ENCODE results near the gene STXBP6.

The STXBP6 gene

DNA sequence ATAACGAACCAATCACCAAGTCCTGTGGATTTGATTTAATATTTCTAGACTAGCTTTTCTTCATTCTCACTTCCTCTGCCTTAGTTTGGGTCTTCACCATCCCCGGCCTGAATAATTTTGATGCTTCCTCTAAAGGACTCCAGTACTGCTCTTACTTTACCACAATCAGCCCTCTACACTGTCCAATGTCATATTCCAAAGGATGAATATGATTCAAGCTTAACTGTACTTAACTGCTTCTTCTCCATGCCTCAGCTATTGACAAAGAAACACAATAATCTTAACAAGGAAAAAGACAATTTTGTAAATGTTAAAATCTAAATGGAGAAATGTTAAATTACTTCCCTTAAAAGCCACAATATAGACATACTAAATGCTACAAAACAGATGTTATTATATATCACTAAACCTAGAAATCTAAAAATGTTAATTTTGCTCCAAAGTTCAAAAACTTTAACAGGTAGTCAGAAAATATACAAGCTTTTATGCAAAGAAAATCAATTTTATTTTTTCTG, 70.2 kb downstream of the STXBP6 start:
- CTCF ChIA-PET: no interaction called here
- DNase-seq (ENCODE audit: low read depth, low spot score): no peak
- POLR2A ChIA-PET: no interaction called here
- no peak for TF ChIP-seq CTCF (IDR thresholded peaks at IDR 0.05; ENCODE audit: insufficient read depth, low read length, missing control alignments)
- H3K4me3 ChIP-seq (ENCODE audit: low read depth, low read length): no peak overlapping the region

GRCh38 chr14:24978862-24979724, 70.9 kb downstream of the STXBP6 start:
- CTCF ChIA-PET: no interaction called here
- POLR2A ChIA-PET: no interaction called here
- no peak for TF ChIP-seq CTCF (IDR thresholded peaks at IDR 0.05; ENCODE audit: insufficient read depth, low read length, missing control alignments)
- no peak overlapping the region for H3K4me3 ChIP-seq (ENCODE audit: low read depth, low read length)
- DNase-seq (ENCODE audit: low read depth, low spot score): no peak

DNA sequence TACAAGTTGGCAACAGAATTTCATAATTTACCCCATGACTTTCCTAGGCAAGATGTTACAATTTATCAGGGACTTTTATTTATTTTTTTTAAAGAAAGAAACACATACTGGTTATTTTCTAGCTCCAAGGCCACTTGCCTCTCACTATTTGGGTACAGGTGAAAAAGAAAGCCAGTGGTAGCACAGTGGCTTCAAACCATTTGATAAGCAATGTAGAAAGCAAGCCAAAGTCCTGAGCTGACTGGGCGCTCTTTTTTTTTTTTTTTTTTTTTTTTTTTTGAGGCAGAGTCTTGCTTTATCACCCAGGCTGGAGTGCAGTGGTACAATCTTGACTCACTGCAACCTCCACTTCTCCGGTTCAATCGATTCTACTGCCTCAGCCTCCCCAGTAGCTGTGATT, 73.3 kb downstream of the STXBP6 start:
- H3K4me3 ChIP-seq (ENCODE audit: low read depth, low read length): no peak overlapping the region
- CTCF ChIA-PET: no interaction called here
- POLR2A ChIA-PET: no interaction called here
- no peak for TF ChIP-seq CTCF (IDR thresholded peaks at IDR 0.05; ENCODE audit: insufficient read depth, low read length, missing control alignments)
- DNase-seq (ENCODE audit: low read depth, low spot score): no peak

DNA sequence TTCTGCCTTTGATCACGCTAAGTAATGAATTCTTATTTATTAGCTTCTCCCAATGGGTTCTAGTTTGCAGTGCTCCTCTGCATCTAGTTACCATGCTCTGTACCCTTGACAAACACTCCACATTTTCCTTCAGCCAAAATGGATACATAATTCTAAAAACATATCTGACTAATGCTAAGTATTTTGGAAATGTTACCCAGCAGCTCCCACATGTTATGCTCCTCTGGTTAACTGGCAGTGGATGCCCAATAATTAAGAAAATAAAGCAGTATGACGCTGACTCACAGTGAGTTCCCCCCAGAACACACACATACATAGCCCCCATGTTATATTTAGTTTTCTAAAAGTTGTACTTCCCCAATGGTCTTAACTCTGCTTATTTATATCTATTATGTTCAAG, 74.6 kb downstream of the STXBP6 start:
- POLR2A ChIA-PET: no interaction called here

DNA sequence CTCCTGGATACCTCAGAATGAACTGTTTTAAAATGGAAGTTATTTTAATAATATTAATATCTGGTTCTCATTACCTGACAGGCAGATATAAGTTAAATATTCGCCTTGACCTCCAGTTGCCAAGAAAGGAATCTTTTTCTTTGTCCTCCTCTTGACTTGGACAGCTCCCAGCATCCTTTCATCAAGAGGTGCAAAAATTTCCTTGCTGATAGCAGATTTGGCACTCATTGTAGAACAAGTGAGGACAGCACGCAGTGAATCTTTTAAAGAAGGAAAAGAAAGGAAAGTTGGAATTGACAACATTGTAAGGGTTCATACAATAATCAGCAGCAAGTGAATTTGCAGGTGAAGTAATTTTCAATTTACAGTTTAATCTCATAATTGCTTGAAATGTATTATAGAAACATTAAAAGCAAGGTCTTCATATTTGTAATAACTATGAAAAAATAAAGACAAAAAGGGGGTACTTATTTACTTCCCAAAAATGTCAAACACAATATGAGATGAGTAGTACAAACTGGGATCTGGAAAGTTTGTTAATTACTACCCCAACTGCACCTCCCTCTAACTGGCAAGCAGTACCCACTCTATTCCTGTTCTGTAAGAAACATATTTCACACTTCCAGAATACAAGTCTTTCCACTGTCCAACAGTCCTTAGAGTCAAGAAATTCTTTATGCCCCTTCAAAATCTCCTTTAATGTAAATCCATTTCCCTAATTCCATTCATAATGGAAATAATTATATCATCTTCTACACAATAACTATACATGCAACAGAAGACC, 75.2 kb downstream of the STXBP6 start:
- ChIA-PET CTCF (no interaction called here), POLR2A (no interaction called here)
- DNase-seq (ENCODE audit: low read depth, low spot score): no peak
- TF ChIP-seq CTCF (IDR thresholded peaks at IDR 0.05; ENCODE audit: insufficient read depth, low read length, missing control alignments): no peak
- H3K4me3 ChIP-seq (ENCODE audit: low read depth, low read length): no peak overlapping the region

More for the DNA sequence above, 74.6 kb downstream of the STXBP6 start:
- no peak overlapping the region for H3K4me3 ChIP-seq (ENCODE audit: low read depth, low read length)
- CTCF ChIA-PET: no interaction called here
- no peak for DNase-seq (ENCODE audit: low read depth, low spot score)
- TF ChIP-seq CTCF (IDR thresholded peaks at IDR 0.05; ENCODE audit: insufficient read depth, low read length, missing control alignments): no peak

DNA sequence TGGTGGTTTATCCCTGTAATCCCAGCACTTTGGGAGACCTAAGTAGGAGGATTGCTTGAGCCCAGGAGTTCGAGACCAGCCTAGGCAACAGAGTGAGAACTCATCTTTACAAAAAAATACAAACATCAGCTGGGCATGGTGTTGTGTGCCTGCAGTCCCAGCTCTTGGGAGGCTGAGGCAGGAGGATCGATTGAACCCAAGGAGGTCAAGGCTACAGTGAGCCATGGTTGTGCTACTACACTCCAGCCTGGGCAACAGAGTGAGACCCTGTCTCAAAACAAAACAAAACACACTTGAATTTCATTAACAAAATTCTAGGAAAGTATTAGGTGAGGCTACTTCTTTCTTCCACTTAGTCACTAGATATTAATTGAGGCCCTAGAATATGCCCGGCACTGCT, 77.1 kb downstream of the STXBP6 start:
- POLR2A ChIA-PET: no interaction called here
- no peak overlapping the region for H3K4me3 ChIP-seq (ENCODE audit: low read depth, low read length)
- CTCF ChIA-PET: no interaction called here
- DNase-seq (ENCODE audit: low read depth, low spot score): no peak
- TF ChIP-seq CTCF (IDR thresholded peaks at IDR 0.05; ENCODE audit: insufficient read depth, low read length, missing control alignments): no peak
